ENCODE results near the gene C16orf96.

GRCh38 chr16:4646773-4647643, 90.9 kb downstream of the C16orf96 start:
- TF ChIP-seq CTCF (IDR thresholded peaks at IDR 0.05; ENCODE audit: insufficient read depth, low read length) = no peak
- no peak for TF ChIP-seq SPI1 (IDR thresholded peaks at IDR 0.05; ENCODE audit: borderline replicate concordance, low read depth)
